Mesendoderm (in vitro differentiated cells): ENCODE data around the gene OSBPL10.

Source experiments
- DNase-seq: peaks from one replicate; pipeline ENCODE4 v3.0.0; 2013
- H2AK5ac ChIP-seq: 2 replicates; pipeline ENCODE4 v1.6.1; 2013; ENCODE audit warnings: low read length, inconsistent platforms
- H2BK120ac ChIP-seq: 2 replicates; pipeline ENCODE4 v1.6.1; 2013; ENCODE audit warnings: low read depth, mild to moderate bottlenecking, low read length, moderate library complexity, mixed read lengths
- H2BK15ac ChIP-seq: replicated peaks from 2 replicates; pipeline ENCODE4 v1.6.1; 2013; ENCODE audit warnings: low read depth, mild to moderate bottlenecking, moderate library complexity
- H2BK5ac ChIP-seq: 2 replicates; pipeline ENCODE4 v1.6.1; 2013; ENCODE audit warnings: low read length, inconsistent platforms
- H3K18ac ChIP-seq: 2 replicates; pipeline ENCODE4 v1.6.1; 2013; ENCODE audit warnings: mild to moderate bottlenecking, low read length, mixed read lengths
- H3K23ac ChIP-seq: one replicate; pipeline ENCODE4 v1.6.1; 2013; ENCODE audit warnings: low read length
- H3K27ac ChIP-seq: 2 replicates; pipeline ENCODE4 v1.5.1; 2013; ENCODE audit warnings: low read depth, mild to moderate bottlenecking, inconsistent platforms, low read length, moderate library complexity
- H3K27me3 ChIP-seq: 2 replicates; pipeline ENCODE4 v1.6.1; 2013; ENCODE audit warnings: low read length, control low read depth, mild to moderate bottlenecking, inconsistent platforms; ENCODE audit not compliant: insufficient read depth, poor library complexity
- H3K36me3 ChIP-seq: 2 replicates; pipeline ENCODE4 v1.6.1; 2013; ENCODE audit warnings: low read length, inconsistent platforms; ENCODE audit not compliant: control insufficient read depth, insufficient read depth
- H3K4ac ChIP-seq: one replicate; pipeline ENCODE4 v1.6.1; 2013; ENCODE audit warnings: low read depth, mild to moderate bottlenecking, low read length, moderate library complexity
- H3K4me1 ChIP-seq: 2 replicates; pipeline ENCODE4 v1.6.1; 2013; ENCODE audit warnings: low read depth, low read length, inconsistent platforms; ENCODE audit not compliant: control insufficient read depth
- H3K4me2 ChIP-seq: 2 replicates; pipeline ENCODE4 v1.6.1; 2013; ENCODE audit warnings: low read length
- H3K4me3 ChIP-seq: 2 replicates; pipeline ENCODE4 v1.5.1; 2013; ENCODE audit warnings: mild to moderate bottlenecking, low read length
- H3K56ac ChIP-seq: one replicate; pipeline ENCODE4 v1.6.1; 2013; ENCODE audit warnings: low read length
- H3K79me1 ChIP-seq: 2 replicates; pipeline ENCODE4 v1.6.1; 2013; ENCODE audit warnings: low read length, inconsistent platforms
- H3K79me2 ChIP-seq: 2 replicates; pipeline ENCODE4 v1.6.1; 2013; ENCODE audit warnings: mild to moderate bottlenecking, low read length; ENCODE audit not compliant: control insufficient read depth, insufficient read depth
- H3K9ac ChIP-seq: 2 replicates; pipeline ENCODE4 v1.6.1; 2013; ENCODE audit warnings: low read length, inconsistent platforms
- H4K5ac ChIP-seq: one replicate; pipeline ENCODE4 v1.6.1; 2013; ENCODE audit warnings: low read length
- H4K8ac ChIP-seq: one replicate; pipeline ENCODE4 v1.6.1; 2013; ENCODE audit warnings: low read depth, mild to moderate bottlenecking, control low read depth, low read length, moderate library complexity
- WGBS: extraction: QIAGEN DNeasy Blood & Tissue Kit; methylation state at CpG from one replicate; pipeline ENCODE4 v1.1.7; 2013; ENCODE audit warnings: low lambda C conversion rate, missing lambda C conversion rate; ENCODE audit not compliant: insufficient coverage; ENCODE audit errors: extremely low coverage; 5-methylcytosine and 5-hydroxymethylcytosine counted together

Gene OSBPL10

GRCh38 chr3:31762097-31762764 is 218.8 kb downstream of the OSBPL10 start:
- H3K27me3 ChIP-seq: no peaks in the 10 kb centered on the region
- H3K23ac ChIP-seq: no peak overlapping the region
- no peak overlapping the region for H4K5ac ChIP-seq
- H3K27ac ChIP-seq: no peak overlapping the region
- H2BK120ac ChIP-seq: no peak overlapping the region
- no peaks in the 10 kb centered on the region for H3K79me1 ChIP-seq
- no peak overlapping the region for H4K8ac ChIP-seq
- H3K4ac ChIP-seq: no peak overlapping the region
- no peak overlapping the region for H3K4me2 ChIP-seq
- H3K4me1 ChIP-seq: no peaks in the 10 kb centered on the region
- peak overlapping the region; percentile 54 for H3K56ac ChIP-seq
- no peak overlapping the region for H2AK5ac ChIP-seq
- no peaks in the 10 kb centered on the region for H3K36me3 ChIP-seq
- DNase-seq: peak; percentile 65
- no peak overlapping the region for H2BK5ac ChIP-seq
- H3K9ac ChIP-seq: no peak overlapping the region
- H3K79me2 ChIP-seq: no peaks in the 10 kb centered on the region
- no peak overlapping the region for H2BK15ac ChIP-seq
- no peak overlapping the region for H3K4me3 ChIP-seq
- no peak overlapping the region for H3K18ac ChIP-seq
- no CpG with 5 or more reads among the region's 5 CpGs for WGBS

- no peak overlapping the region for H2BK5ac ChIP-seq
- H4K5ac ChIP-seq: no peak overlapping the region
- no peak overlapping the region for H3K18ac ChIP-seq
- H2BK15ac ChIP-seq: no peak overlapping the region
- no peak overlapping the region for H3K4me2 ChIP-seq
- H3K4ac ChIP-seq: no peak overlapping the region
- H2BK120ac ChIP-seq: no peak overlapping the region
- no peak overlapping the region for H3K27ac ChIP-seq
- WGBS: no CpG with 5 or more reads among the region's 6 CpGs
- H3K27me3 ChIP-seq: no peaks in the 10 kb centered on the region
- H3K79me2 ChIP-seq: no peaks in the 10 kb centered on the region
- H3K4me1 ChIP-seq: no peaks in the 10 kb centered on the region
- no peak for DNase-seq
- H3K56ac ChIP-seq: no peak overlapping the region
- H4K8ac ChIP-seq: no peak overlapping the region
- no peak overlapping the region for H3K9ac ChIP-seq
- H3K4me3 ChIP-seq: no peak overlapping the region
- H3K23ac ChIP-seq: no peak overlapping the region
- no peaks in the 10 kb centered on the region for H3K79me1 ChIP-seq
- H2AK5ac ChIP-seq: no peak overlapping the region
- H3K36me3 ChIP-seq: no peaks in the 10 kb centered on the region
Observed at GRCh38 chr3:31760654-31761053, 220.4 kb downstream of the OSBPL10 start.

GRCh38 chr3:31758322-31758965 is 222.6 kb downstream of the OSBPL10 start:
- no peak overlapping the region for H3K9ac ChIP-seq
- H3K4ac ChIP-seq: no peak overlapping the region
- no peak overlapping the region for H2BK5ac ChIP-seq

GRCh38 chr3:31755926-31756658 is 225.0 kb downstream of the OSBPL10 start:
- H3K18ac ChIP-seq: no peak overlapping the region

More at GRCh38 chr3:31758322-31758965, 222.6 kb downstream of the OSBPL10 start:
- WGBS: no CpG with 5 or more reads among the region's 5 CpGs
- Histone ChIP-seq H3K23ac (no peak overlapping the region), H3K56ac (no peak overlapping the region), H2BK120ac (no peak overlapping the region), H3K4me1 (no peaks in the 10 kb centered on the region), H3K36me3 (no peaks in the 10 kb centered on the region), H4K5ac (no peak overlapping the region), H3K27me3 (no peaks in the 10 kb centered on the region), H3K4me3 (no peak overlapping the region), H3K79me1 (no peaks in the 10 kb centered on the region), H2AK5ac (no peak overlapping the region), H4K8ac (no peak overlapping the region), H3K18ac (no peak overlapping the region), H3K79me2 (no peaks in the 10 kb centered on the region), H2BK15ac (no peak overlapping the region), H3K27ac (no peak overlapping the region), H3K4me2 (no peak overlapping the region)
- DNase-seq: peak; percentile 27

GRCh38 chr3:31754575-31755278 is 226.3 kb downstream of the OSBPL10 start:
- Histone ChIP-seq H3K18ac (no peak overlapping the region), H3K4ac (no peak overlapping the region), H3K23ac (no peak overlapping the region), H3K79me1 (no peaks in the 10 kb centered on the region), H2BK15ac (no peak overlapping the region), H4K5ac (no peak overlapping the region), H3K9ac (no peak overlapping the region), H2BK120ac (no peak overlapping the region), H3K56ac (no peak overlapping the region), H3K4me2 (no peak overlapping the region), H4K8ac (no peak overlapping the region), H3K4me1 (no peaks in the 10 kb centered on the region), H3K27ac (no peak overlapping the region), H2AK5ac (no peak overlapping the region), H3K36me3 (no peaks in the 10 kb centered on the region), H3K79me2 (no peaks in the 10 kb centered on the region), H2BK5ac (no peak overlapping the region), H3K27me3 (no peaks in the 10 kb centered on the region), H3K4me3 (no peak overlapping the region)
- no CpG with 5 or more reads among the region's 6 CpGs for WGBS
- no peak for DNase-seq

More at GRCh38 chr3:31755926-31756658, 225.0 kb downstream of the OSBPL10 start:
- Histone ChIP-seq H3K4me2 (no peak overlapping the region), H2BK5ac (no peak overlapping the region), H3K27me3 (no peaks in the 10 kb centered on the region), H3K27ac (no peak overlapping the region), H3K23ac (no peak overlapping the region), H4K8ac (no peak overlapping the region), H3K4ac (no peak overlapping the region), H2AK5ac (no peak overlapping the region), H3K4me1 (no peaks in the 10 kb centered on the region), H3K79me1 (no peaks in the 10 kb centered on the region), H2BK120ac (no peak overlapping the region), H3K36me3 (no peaks in the 10 kb centered on the region), H3K79me2 (no peaks in the 10 kb centered on the region), H2BK15ac (no peak overlapping the region), H3K4me3 (no peak overlapping the region), H3K56ac (no peak overlapping the region), H3K9ac (no peak overlapping the region), H4K5ac (no peak overlapping the region)
- no peak for DNase-seq
- no CpG with 5 or more reads among the region's 7 CpGs for WGBS
